DND-41 (cell line): Measurements from ENCODE around the gene NUDT22.

Experiments
- ATAC-seq: fragments of 200-7000 bp; cut with Tn5 transposase; 3 replicates; pipeline ENCODE4 v1.9.1; 2021; ENCODE audit warnings: low read depth; ENCODE audit not compliant: insufficient read depth
- DNase-seq: peaks from one replicate; pipeline ENCODE4 v3.0.0-alpha.2; 2020
- H2AFZ ChIP-seq: 2 replicates; pipeline ENCODE4 v1.6.0; 2012; ENCODE audit warnings: low read depth, low read length
- H3K27ac ChIP-seq: 2 replicates; pipeline ENCODE4 v1.5.1; 2012; ENCODE audit warnings: low read length, inconsistent platforms
- H3K27me3 ChIP-seq: fragments of 200-600 bp; sonication (generic); 2 replicates; pipeline ENCODE4 v1.6.0; 2012; ENCODE audit warnings: low read length, mild to moderate bottlenecking, inconsistent platforms; ENCODE audit not compliant: insufficient read depth, poor library complexity
- H3K36me3 ChIP-seq: 2 replicates; pipeline ENCODE4 v1.5.1; 2012; ENCODE audit warnings: low read length, inconsistent platforms; ENCODE audit not compliant: insufficient read depth
- H3K4me1 ChIP-seq: 2 replicates; pipeline ENCODE4 v1.5.1; 2012; ENCODE audit warnings: mild to moderate bottlenecking, low read length; ENCODE audit not compliant: insufficient read depth
- H3K4me2 ChIP-seq: 2 replicates; pipeline ENCODE4 v1.6.0; 2012; ENCODE audit warnings: mild to moderate bottlenecking, moderate library complexity, low read length, inconsistent platforms; ENCODE audit not compliant: insufficient read depth
- H3K4me3 ChIP-seq, 2 experiments: fragments of 200-600 bp in 1 of 2; shearing (Covaris generic) in 1 of 2; 2 replicates each; pipeline ENCODE4 v1.5.1; 2012 to 2016; ENCODE audit warnings: inconsistent platforms in 2 of 2, low read length in 2 of 2, mild to moderate bottlenecking in 2 of 2, low read depth in 1 of 2, moderate library complexity in 1 of 2
- H3K79me2 ChIP-seq: 2 replicates; pipeline ENCODE4 v1.6.0; 2012; ENCODE audit warnings: low read length, inconsistent platforms; ENCODE audit not compliant: insufficient read depth
- H3K9ac ChIP-seq: 2 replicates; pipeline ENCODE4 v1.6.0; 2012; ENCODE audit warnings: low read depth, mild to moderate bottlenecking, inconsistent platforms, low read length, moderate library complexity
- H3K9me3 ChIP-seq: 2 replicates; pipeline ENCODE4 v1.5.1; 2012; ENCODE audit warnings: low read length, moderate library complexity, mild to moderate bottlenecking, inconsistent platforms; ENCODE audit not compliant: insufficient read depth, severe bottlenecking
- H4K20me1 ChIP-seq: 2 replicates; pipeline ENCODE4 v1.6.0; 2012; ENCODE audit warnings: low read length; ENCODE audit not compliant: insufficient read depth
- CTCF ChIP-seq: IDR thresholded peaks from 2 replicates; pipeline ENCODE4 v1.5.1; 2012; ENCODE audit warnings: borderline replicate concordance, low read length, moderate library complexity, mild to moderate bottlenecking; ENCODE audit not compliant: poor library complexity, severe bottlenecking; ENCODE audit errors: extremely low read depth
- EZH2 ChIP-seq: IDR thresholded peaks from 3 replicates; pipeline ENCODE4 v1.6.1; 2012; ENCODE audit warnings: borderline replicate concordance, low read depth, mild to moderate bottlenecking, moderate library complexity, low read length, inconsistent platforms; ENCODE audit not compliant: severe bottlenecking

NUDT22 gene

GRCh38 chr11:64263947-64264317, 37.9 kb downstream of the NUDT22 start:
- no peak overlapping the region for H3K27ac ChIP-seq

GRCh38 chr11:64264371-64264852, 38.3 kb downstream of the NUDT22 start:
- Histone ChIP-seq H2AFZ (no peak overlapping the region), H3K4me3 (no peak overlapping the region), H3K27me3 (no peaks in the 10 kb centered on the region), H3K4me1 (peaks cover 14% of the 10 kb centered on the region), H3K9ac (no peak overlapping the region), H4K20me1 (no peaks in the 10 kb centered on the region), H3K4me2 (no peak overlapping the region), H3K9me3 (no peaks in the 10 kb centered on the region), H3K27ac (no peak overlapping the region), H3K79me2 (peaks cover 12% of the 10 kb centered on the region), H3K36me3 (peaks cover 34% of the 10 kb centered on the region)
- DNase-seq (no peak), ATAC-seq (no peak)
- TF ChIP-seq CTCF (no peak), EZH2 (no peak)

More at GRCh38 chr11:64263947-64264317, 37.9 kb downstream of the NUDT22 start:
- no peak for TF ChIP-seq CTCF
- no peak for TF ChIP-seq EZH2
- Histone ChIP-seq H2AFZ (no peak overlapping the region), H3K79me2 (peaks cover 8% of the 10 kb centered on the region), H3K4me2 (no peak overlapping the region), H3K4me3 (no peak overlapping the region), H3K9ac (no peak overlapping the region), H3K27me3 (no peaks in the 10 kb centered on the region), H3K4me1 (peaks cover 11% of the 10 kb centered on the region), H3K9me3 (no peaks in the 10 kb centered on the region), H4K20me1 (no peaks in the 10 kb centered on the region), H3K36me3 (peaks cover 38% of the 10 kb centered on the region)
- no peak for DNase-seq
- no peak for ATAC-seq

- peaks cover 27% of the 10 kb centered on the region; the same call in 1 of the 2 replicates for H3K36me3 ChIP-seq
- H3K79me2 ChIP-seq, result peaks cover 12% of the 10 kb centered on the region
- no peak overlapping the region for H3K27ac ChIP-seq
- H3K9me3 ChIP-seq, result no peaks in the 10 kb centered on the region
- no peak overlapping the region for H3K4me3 ChIP-seq
- ATAC-seq (no peak), DNase-seq (no peak)
- H4K20me1 ChIP-seq, result no peaks in the 10 kb centered on the region
- H3K9ac ChIP-seq, result no peak overlapping the region; the same call in 1 of the 2 replicates
- TF ChIP-seq EZH2, result no peak
- TF ChIP-seq CTCF, result no peak
- H3K4me2 ChIP-seq, result no peak overlapping the region
- H3K27me3 ChIP-seq, result no peaks in the 10 kb centered on the region
- H2AFZ ChIP-seq, result no peak overlapping the region
- peaks cover 16% of the 10 kb centered on the region for H3K4me1 ChIP-seq
Observed at GRCh38 chr11:64265176-64266160, 39.4 kb downstream of the NUDT22 start.
